ENCODE data around the gene AQP12A.
"Not testable (repeated sequence)": the region's sequence is repeated elsewhere in the genome, so short reads cannot be mapped to it uniquely, and the experiment has no call there.

The AQP12A gene

GRCh38 chr2:240689975-240690374, 1.7 kb upstream of the AQP12A start:
- DNase-seq = no peak

GRCh38 chr2:240690421-240691074, 1.1 kb upstream of the AQP12A start:
- not testable (repeated sequence) for DNase-seq

GRCh38 chr2:240691075-240691427, 615 bp upstream of the AQP12A start:
- DNase-seq = not testable (repeated sequence)

GRCh38 chr2:240692583-240693561, 1.2 kb downstream of the AQP12A start:
- DNase-seq = not testable (repeated sequence)

GRCh38 chr2:240694304-240694703, 2.6 kb downstream of the AQP12A start:
- not testable (repeated sequence) for DNase-seq

GRCh38 chr2:240695593-240695992, 3.9 kb downstream of the AQP12A start:
- not testable (repeated sequence) for DNase-seq

GRCh38 chr2:240696469-240696868, 4.8 kb downstream of the AQP12A start:
- DNase-seq = not testable (repeated sequence)

- not testable (repeated sequence) for DNase-seq
These were observed 7.3 kb downstream of the AQP12A start for GRCh38 chr2:240698852-240699561.

- DNase-seq = not testable (repeated sequence)
These were observed 8.2 kb downstream of the AQP12A start for GRCh38 chr2:240699835-240700234.

- not testable (repeated sequence) for DNase-seq
These were observed 8.9 kb downstream of the AQP12A start for GRCh38 chr2:240700616-240701015.

GRCh38 chr2:240701091-240701735, 9.5 kb downstream of the AQP12A start:
- no peak for DNase-seq

- DNase-seq = no peak
These were observed 10.3 kb downstream of the AQP12A start for GRCh38 chr2:240701736-240702639.

GRCh38 chr2:240702640-240703011, 11.0 kb downstream of the AQP12A start:
- DNase-seq = no peak

- no peak for DNase-seq
These were observed 12.0 kb downstream of the AQP12A start for GRCh38 chr2:240703417-240704341.

GRCh38 chr2:240704651-240705050, 13.0 kb downstream of the AQP12A start:
- peak in 1 of 3 experiments; percentile 25 for DNase-seq

GRCh38 chr2:240705204-240705791, 13.6 kb downstream of the AQP12A start:
- DNase-seq = no peak

- DNase-seq = no peak
These were observed 15.5 kb downstream of the AQP12A start for GRCh38 chr2:240707043-240707756.

GRCh38 chr2:240707821-240708220, 16.2 kb downstream of the AQP12A start:
- no peak for DNase-seq

GRCh38 chr2:240708457-240708856, 16.8 kb downstream of the AQP12A start:
- DNase-seq = no peak
